Stimulated activated memory B cell treated with anti-CD40 and anti-IgM and Interleukin-4, amounts not matched to agents 10 μg/mL and 1 μg/mL and 100 μg/mL, for 72 hours (primary cell): ENCODE measurements around the gene GPR153.

Source experiments
- ATAC-seq: fragments of 150-1000 bp; cut with Tn5 transposase; 2 replicates; pipeline ENCODE4 v1.10.0; 2021
- H3K27ac Mint-ChIP-seq: one replicate; pipeline ENCODE4 v1.8.0; 2022; ENCODE audit warnings: mild to moderate bottlenecking, mixed read lengths
- H3K27me3 Mint-ChIP-seq: one replicate; pipeline ENCODE4 v1.8.0; 2022; ENCODE audit warnings: mixed read lengths
- H3K36me3 Mint-ChIP-seq: one replicate; pipeline ENCODE4 v1.8.0; 2022; ENCODE audit warnings: mixed read lengths
- H3K4me1 Mint-ChIP-seq: one replicate; pipeline ENCODE4 v1.8.0; 2022; ENCODE audit warnings: mixed read lengths
- H3K4me3 Mint-ChIP-seq: one replicate; pipeline ENCODE4 v1.8.0; 2022; ENCODE audit warnings: mild to moderate bottlenecking, moderate library complexity, mixed read lengths
- H3K9me3 Mint-ChIP-seq: one replicate; pipeline ENCODE4 v1.8.0; 2022; ENCODE audit warnings: mixed read lengths

Gene GPR153

GRCh38 chr1:6278263-6278662 is 17.4 kb upstream of the GPR153 start:
- H3K27ac Mint-ChIP-seq: no peak overlapping the region
- ATAC-seq: no peak
- H3K27me3 Mint-ChIP-seq: no peaks in the 10 kb centered on the region
- H3K4me3 Mint-ChIP-seq: no peak overlapping the region
- no peaks in the 10 kb centered on the region for H3K4me1 Mint-ChIP-seq
- H3K36me3 Mint-ChIP-seq: peaks cover 5% of the 10 kb centered on the region
- H3K9me3 Mint-ChIP-seq: no peaks in the 10 kb centered on the region

DNA sequence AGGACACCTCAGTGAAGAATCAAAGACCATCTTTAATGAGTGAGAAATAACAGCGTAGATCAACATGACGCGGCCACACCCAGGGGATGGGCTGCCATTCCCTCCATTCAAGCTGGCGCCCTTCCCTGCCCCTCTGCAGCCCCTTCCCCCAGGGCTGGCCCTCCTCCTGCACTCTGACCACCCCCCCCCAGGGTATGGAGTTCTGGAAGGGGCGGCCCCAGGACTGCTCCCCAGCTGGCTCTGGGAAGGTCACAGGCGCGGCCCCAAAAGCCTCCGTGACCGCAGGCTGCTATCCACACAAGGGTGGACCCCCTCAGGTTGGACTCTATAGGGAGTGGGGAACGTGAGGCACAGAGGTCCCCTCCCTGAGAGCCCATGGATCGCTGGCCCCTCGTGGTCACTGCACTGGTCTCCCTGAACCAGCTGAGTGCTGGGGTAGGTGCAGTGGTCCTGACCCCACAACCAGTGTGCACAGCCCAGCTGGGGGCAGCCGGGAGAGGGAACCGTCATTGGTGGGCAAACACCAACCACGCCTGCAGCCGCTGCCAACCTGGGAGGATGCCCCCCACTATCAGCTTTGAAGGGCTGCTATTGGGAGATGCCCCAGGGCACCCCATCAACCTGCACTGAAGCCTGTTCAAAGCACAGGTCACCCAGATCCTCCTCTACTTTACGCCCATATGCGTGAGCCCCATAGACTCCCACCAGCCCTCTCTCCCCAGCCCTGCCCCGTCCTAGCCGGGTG is 16.1 kb upstream of the GPR153 start:
- no peaks in the 10 kb centered on the region for H3K9me3 Mint-ChIP-seq
- H3K36me3 Mint-ChIP-seq: peaks cover 5% of the 10 kb centered on the region
- no peaks in the 10 kb centered on the region for H3K4me1 Mint-ChIP-seq
- no peak for ATAC-seq
- H3K27ac Mint-ChIP-seq: no peak overlapping the region
- H3K4me3 Mint-ChIP-seq: no peak overlapping the region
- no peaks in the 10 kb centered on the region for H3K27me3 Mint-ChIP-seq

DNA sequence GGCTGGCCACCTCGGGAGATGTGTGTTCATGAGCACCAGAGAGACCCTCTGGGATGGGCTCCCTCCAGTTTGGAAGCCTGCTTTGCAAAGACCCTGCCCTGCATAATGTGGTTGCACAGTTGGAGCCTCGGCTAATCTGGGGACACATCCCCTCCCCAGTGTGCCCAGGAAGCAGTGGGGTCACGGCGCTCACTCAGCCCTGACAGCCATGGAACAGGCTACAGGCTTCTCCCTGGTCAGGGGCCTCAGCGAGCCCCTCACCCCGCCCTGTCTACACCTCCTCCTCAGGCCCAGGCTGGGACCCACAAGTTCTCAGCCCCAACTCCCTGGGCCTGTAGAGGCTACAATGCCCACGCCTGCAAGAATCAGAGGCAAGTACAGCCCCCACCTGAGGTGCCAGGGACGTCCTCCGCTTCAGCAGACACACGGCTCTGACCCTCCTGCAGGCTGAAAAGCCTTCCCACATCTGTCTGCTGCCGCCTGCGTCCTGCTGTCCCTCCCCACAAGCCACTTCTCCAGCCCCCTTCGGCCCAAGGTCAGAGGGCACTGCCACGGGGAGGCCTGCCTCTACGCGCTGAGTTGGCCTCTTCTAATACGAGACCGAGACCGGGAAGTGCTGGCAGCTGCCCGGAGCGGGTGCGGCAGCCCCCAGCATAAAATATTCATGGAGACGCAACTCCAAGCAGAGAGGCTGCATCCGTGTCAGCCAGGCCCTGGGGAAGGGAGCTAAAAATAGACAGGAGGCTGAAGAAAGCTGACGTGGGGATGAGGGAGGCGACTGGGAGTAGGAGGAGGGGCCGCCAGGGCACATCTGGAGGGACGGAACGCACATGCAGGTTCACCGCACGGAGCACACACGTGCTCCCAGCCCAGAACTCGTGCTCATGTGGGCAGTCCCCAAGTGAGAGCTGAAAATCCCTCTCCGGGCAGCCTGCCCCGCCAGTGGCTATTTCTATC is 15.2 kb upstream of the GPR153 start:
- H3K36me3 Mint-ChIP-seq: peaks cover 5% of the 10 kb centered on the region
- no peak for ATAC-seq
- H3K9me3 Mint-ChIP-seq: no peaks in the 10 kb centered on the region
- H3K27me3 Mint-ChIP-seq: no peaks in the 10 kb centered on the region
- no peaks in the 10 kb centered on the region for H3K4me1 Mint-ChIP-seq
- no peak overlapping the region for H3K4me3 Mint-ChIP-seq
- H3K27ac Mint-ChIP-seq: no peak overlapping the region

DNA sequence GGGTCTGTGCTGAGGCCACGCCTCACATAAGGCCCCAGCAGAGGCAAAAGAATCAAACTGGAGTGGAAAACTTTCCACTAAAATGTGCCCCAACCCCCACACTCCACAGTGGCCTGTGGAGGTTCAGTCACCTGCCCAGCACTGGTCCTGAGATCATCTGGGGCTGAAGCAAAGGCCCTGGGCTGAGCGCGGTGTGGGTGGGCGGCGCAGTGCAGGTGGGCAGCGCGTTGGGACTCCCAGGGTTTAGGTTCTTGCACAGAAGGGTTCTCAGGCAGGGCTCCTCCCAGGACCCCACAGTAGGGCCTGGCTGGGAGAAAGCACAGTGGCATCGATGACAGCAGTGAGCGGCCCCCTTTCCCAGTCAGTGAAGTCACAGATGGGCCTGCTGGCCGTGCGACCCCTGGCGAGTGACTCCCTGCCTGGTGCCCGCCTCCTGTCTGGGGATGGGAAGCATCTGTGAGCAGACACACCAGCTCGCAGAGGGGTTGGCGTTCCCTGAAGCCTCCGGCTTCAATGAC is 13.8 kb upstream of the GPR153 start:
- Mint-ChIP-seq H3K27ac (no peak overlapping the region), H3K27me3 (no peaks in the 10 kb centered on the region), H3K4me3 (no peak overlapping the region), H3K9me3 (no peaks in the 10 kb centered on the region), H3K4me1 (no peaks in the 10 kb centered on the region), H3K36me3 (peaks cover 5% of the 10 kb centered on the region)
- ATAC-seq: no peak

- no peak overlapping the region for H3K4me3 Mint-ChIP-seq
- no peaks in the 10 kb centered on the region for H3K4me1 Mint-ChIP-seq
- H3K27ac Mint-ChIP-seq: no peak overlapping the region
- ATAC-seq: no peak
- H3K9me3 Mint-ChIP-seq: no peaks in the 10 kb centered on the region
- H3K36me3 Mint-ChIP-seq: peaks cover 5% of the 10 kb centered on the region
- no peaks in the 10 kb centered on the region for H3K27me3 Mint-ChIP-seq
These were observed 13.2 kb upstream of the GPR153 start for GRCh38 chr1:6274102-6274501.

DNA sequence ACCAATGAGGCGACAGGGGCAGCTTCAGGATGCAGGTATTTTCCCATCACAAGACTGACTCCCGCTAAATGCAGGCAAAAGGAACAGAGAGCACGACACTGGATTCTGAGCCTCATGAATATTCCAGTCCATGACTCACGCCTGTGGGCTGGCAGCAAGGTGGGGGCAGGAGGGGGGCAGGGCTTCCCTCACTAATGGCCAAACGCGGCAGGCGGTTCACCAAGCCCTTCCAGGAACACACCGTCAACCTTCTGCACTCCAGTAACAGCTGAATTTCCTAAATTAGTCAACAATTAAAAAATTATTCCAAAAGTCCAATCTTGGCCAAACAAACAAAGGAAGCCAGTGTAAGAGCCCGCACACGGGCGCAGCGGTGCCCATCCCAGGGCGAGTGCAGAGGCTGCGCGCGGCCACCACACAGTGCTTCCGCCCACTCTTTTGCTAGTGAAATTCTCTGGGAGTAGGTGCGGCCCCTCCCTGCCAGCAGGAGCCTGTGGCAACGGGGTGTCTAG is 12.5 kb upstream of the GPR153 start:
- peaks cover under 1% of the 10 kb centered on the region for H3K36me3 Mint-ChIP-seq
- ATAC-seq: no peak
- no peaks in the 10 kb centered on the region for H3K9me3 Mint-ChIP-seq
- no peak overlapping the region for H3K27ac Mint-ChIP-seq
- no peaks in the 10 kb centered on the region for H3K4me1 Mint-ChIP-seq
- no peak overlapping the region for H3K4me3 Mint-ChIP-seq
- H3K27me3 Mint-ChIP-seq: no peaks in the 10 kb centered on the region

DNA sequence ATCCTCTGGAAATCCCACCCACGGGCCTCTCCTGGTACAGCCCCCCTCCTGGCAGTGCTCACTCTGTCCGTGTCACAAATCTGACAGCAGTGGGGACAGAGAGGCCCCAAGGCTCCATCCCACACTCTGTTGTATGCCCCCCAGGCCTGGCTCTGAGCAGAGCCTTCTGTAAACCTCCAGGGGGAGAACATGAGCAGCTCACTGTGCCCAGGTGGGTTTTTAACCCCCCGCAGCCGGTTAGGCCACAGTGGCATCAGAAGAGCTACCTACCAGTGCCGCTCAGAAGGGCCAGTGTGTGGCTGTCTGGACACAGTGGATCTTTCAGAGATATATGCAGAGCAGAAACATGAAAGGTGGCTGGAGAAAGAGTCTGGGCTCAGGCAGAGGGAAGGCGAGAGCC is 12.0 kb upstream of the GPR153 start:
- Mint-ChIP-seq H3K4me1 (no peaks in the 10 kb centered on the region), H3K27ac (no peak overlapping the region), H3K9me3 (no peaks in the 10 kb centered on the region), H3K4me3 (no peak overlapping the region), H3K36me3 (no peaks in the 10 kb centered on the region), H3K27me3 (no peaks in the 10 kb centered on the region)
- ATAC-seq: no peak

- Mint-ChIP-seq H3K9me3 (no peaks in the 10 kb centered on the region), H3K36me3 (no peaks in the 10 kb centered on the region), H3K4me1 (no peaks in the 10 kb centered on the region), H3K27me3 (no peaks in the 10 kb centered on the region), H3K4me3 (no peak overlapping the region), H3K27ac (no peak overlapping the region)
- no peak for ATAC-seq
These were observed 11.6 kb upstream of the GPR153 start for GRCh38 chr1:6272452-6272851.

GRCh38 chr1:6271554-6271953 is 10.7 kb upstream of the GPR153 start:
- no peaks in the 10 kb centered on the region for H3K9me3 Mint-ChIP-seq
- H3K27ac Mint-ChIP-seq: no peak overlapping the region
- no peaks in the 10 kb centered on the region for H3K27me3 Mint-ChIP-seq
- H3K4me3 Mint-ChIP-seq: no peak overlapping the region
- H3K4me1 Mint-ChIP-seq: no peaks in the 10 kb centered on the region
- no peak for ATAC-seq
- no peaks in the 10 kb centered on the region for H3K36me3 Mint-ChIP-seq

DNA sequence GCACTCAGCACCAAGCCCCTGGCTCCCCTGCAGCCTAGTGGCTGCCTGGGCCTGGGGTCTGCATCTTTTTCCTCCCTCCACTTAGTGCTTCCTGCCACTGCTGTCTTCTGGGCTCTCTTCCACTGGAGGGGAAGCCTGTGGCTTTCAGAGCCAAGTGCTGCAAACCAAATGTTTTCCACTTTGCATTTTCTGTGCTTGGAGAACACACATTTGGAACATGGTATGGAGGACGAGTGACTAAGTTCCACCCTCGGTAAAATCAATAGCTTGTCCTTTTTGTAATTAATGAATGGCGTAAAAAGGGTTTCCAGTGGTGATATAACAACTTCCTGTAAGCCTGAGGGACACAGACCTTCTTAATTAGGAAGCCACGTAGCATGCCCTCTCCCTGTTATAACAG is 10.1 kb upstream of the GPR153 start:
- Mint-ChIP-seq H3K36me3 (no peaks in the 10 kb centered on the region), H3K9me3 (no peaks in the 10 kb centered on the region), H3K4me1 (no peaks in the 10 kb centered on the region), H3K27ac (no peak overlapping the region), H3K4me3 (no peak overlapping the region), H3K27me3 (no peaks in the 10 kb centered on the region)
- ATAC-seq: no peak

DNA sequence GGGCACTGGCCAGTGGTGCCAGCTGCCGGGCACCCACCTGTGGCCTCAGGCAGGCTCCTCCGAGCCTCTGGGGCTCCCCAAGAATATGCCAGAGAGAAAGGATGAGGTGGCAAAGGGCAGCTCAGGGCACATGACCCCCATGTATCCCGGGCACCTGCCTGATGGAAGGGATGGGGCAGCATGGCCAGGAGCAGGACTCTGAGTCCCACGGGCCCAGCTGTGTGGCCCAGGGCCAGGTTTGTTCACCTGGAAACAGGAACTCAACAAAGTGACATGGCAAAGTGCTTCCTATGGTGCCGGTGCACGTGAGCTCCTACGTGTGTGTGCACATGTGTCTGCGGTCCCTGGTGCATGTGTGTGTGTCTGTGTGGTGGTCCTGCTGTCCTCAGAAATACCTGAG is 9.5 kb upstream of the GPR153 start:
- H3K36me3 Mint-ChIP-seq: no peaks in the 10 kb centered on the region
- H3K27ac Mint-ChIP-seq: no peak overlapping the region
- H3K4me3 Mint-ChIP-seq: no peak overlapping the region
- no peaks in the 10 kb centered on the region for H3K4me1 Mint-ChIP-seq
- no peak for ATAC-seq
- no peaks in the 10 kb centered on the region for H3K9me3 Mint-ChIP-seq
- no peaks in the 10 kb centered on the region for H3K27me3 Mint-ChIP-seq

DNA sequence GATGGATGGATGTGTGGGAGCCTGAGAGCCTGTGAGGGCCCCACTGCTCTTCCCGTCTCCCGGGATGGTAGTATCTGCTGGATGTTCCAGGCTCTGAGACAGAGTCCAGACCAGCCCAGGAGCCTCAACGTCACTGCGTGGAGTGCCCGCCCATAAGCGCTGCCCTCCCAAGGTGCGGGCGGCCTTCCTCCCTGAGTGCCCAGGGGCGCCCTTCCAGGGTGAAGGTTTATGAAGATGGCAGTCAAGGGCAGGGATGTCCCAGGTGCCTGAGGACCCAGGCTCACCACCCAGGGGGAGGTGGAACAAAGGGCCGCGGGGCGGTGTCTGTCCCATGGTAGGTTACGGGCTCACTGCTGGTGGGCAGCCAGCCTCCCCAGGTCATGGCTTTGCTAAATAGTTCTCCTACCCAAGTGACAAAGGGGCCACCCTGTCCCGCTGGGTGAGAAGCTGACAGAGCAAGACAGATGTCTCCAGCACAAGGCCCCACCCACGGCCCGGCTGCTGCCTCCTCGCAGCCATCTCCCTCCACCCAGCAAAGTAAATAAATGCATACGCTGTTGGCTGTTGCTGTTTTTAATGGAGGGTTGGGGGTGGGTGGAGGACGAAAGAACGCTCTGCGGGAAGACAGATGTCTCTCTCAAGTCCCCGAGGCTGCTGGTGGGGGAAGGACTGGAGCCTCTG is 9.0 kb upstream of the GPR153 start:
- no peaks in the 10 kb centered on the region for H3K36me3 Mint-ChIP-seq
- no peaks in the 10 kb centered on the region for H3K4me1 Mint-ChIP-seq
- H3K27ac Mint-ChIP-seq: no peak overlapping the region
- no peak for ATAC-seq
- no peaks in the 10 kb centered on the region for H3K9me3 Mint-ChIP-seq
- H3K27me3 Mint-ChIP-seq: peaks cover 4% of the 10 kb centered on the region
- H3K4me3 Mint-ChIP-seq: no peak overlapping the region

- H3K9me3 Mint-ChIP-seq: no peaks in the 10 kb centered on the region
- H3K36me3 Mint-ChIP-seq: no peaks in the 10 kb centered on the region
- no peak for ATAC-seq
- H3K27me3 Mint-ChIP-seq: peaks cover 9% of the 10 kb centered on the region
- H3K4me1 Mint-ChIP-seq: no peaks in the 10 kb centered on the region
- no peak overlapping the region for H3K4me3 Mint-ChIP-seq
- H3K27ac Mint-ChIP-seq: no peak overlapping the region
These were observed 8.4 kb upstream of the GPR153 start for GRCh38 chr1:6269296-6269695.

- Mint-ChIP-seq H3K4me3 (no peak overlapping the region), H3K4me1 (no peaks in the 10 kb centered on the region), H3K36me3 (no peaks in the 10 kb centered on the region), H3K9me3 (no peaks in the 10 kb centered on the region), H3K27ac (no peak overlapping the region), H3K27me3 (peaks cover 18% of the 10 kb centered on the region)
- no peak for ATAC-seq
These were observed 7.5 kb upstream of the GPR153 start for GRCh38 chr1:6268415-6268814.

GRCh38 chr1:6267686-6268322 is 6.9 kb upstream of the GPR153 start:
- no peak overlapping the region for H3K4me3 Mint-ChIP-seq
- no peaks in the 10 kb centered on the region for H3K36me3 Mint-ChIP-seq
- H3K27me3 Mint-ChIP-seq: peaks cover 23% of the 10 kb centered on the region
- ATAC-seq: no peak
- no peaks in the 10 kb centered on the region for H3K4me1 Mint-ChIP-seq
- H3K9me3 Mint-ChIP-seq: no peaks in the 10 kb centered on the region
- no peak overlapping the region for H3K27ac Mint-ChIP-seq
